MM.1S (cell line): ENCODE measurements around the gene TSPAN7.

Experiments used
- DNase-seq: peaks from one replicate; pipeline ENCODE4 v3.0.0-alpha.2; 2015
- H2AFZ ChIP-seq: fragments of 300-600 bp; sonication (generic); 2 replicates; pipeline ENCODE4 v1.6.0; 2016; ENCODE audit warnings: antibody characterized with exemption, low read length
- H3F3A ChIP-seq: fragments of 300-600 bp; sonication (generic); 2 replicates; pipeline ENCODE4 v1.6.1; 2016; ENCODE audit warnings: mild to moderate bottlenecking, antibody characterized with exemption, low read length, moderate library complexity, mixed read lengths; ENCODE audit not compliant: insufficient read depth
- H3K27ac ChIP-seq: fragments of 300-600 bp; sonication (generic); 2 replicates; pipeline ENCODE4 v1.5.1; 2016; ENCODE audit warnings: mild to moderate bottlenecking, low read length
- H3K27me3 ChIP-seq: fragments of 300-600 bp; sonication (generic); replicated peaks from 2 replicates; pipeline ENCODE4 v1.6.0; 2016; ENCODE audit warnings: low read length; ENCODE audit not compliant: insufficient read depth
- H3K36me3 ChIP-seq: fragments of 300-600 bp; sonication (generic); replicated peaks from 2 replicates; pipeline ENCODE4 v1.6.1; 2016; ENCODE audit warnings: mild to moderate bottlenecking, low read length, mixed read lengths; ENCODE audit not compliant: insufficient read depth
- H3K4me1 ChIP-seq: fragments of 300-600 bp; sonication (generic); 2 replicates; pipeline ENCODE4 v1.6.1; 2016; ENCODE audit warnings: low read length, mixed read lengths
- H3K4me2 ChIP-seq: fragments of 300-600 bp; sonication (generic); 2 replicates; pipeline ENCODE4 v1.6.0; 2016; ENCODE audit warnings: low read depth, low read length
- H3K4me3 ChIP-seq: fragments of 300-600 bp; sonication (generic); 2 replicates; pipeline ENCODE4 v1.5.1; 2016; ENCODE audit warnings: low read length, mixed read lengths
- H3K79me2 ChIP-seq: fragments of 300-600 bp; sonication (generic); 2 replicates; pipeline ENCODE4 v1.6.1; 2016; ENCODE audit warnings: mixed run types, low read length, mixed read lengths
- H3K9ac ChIP-seq: fragments of 300-600 bp; sonication (generic); 2 replicates; pipeline ENCODE4 v1.6.1; 2016; ENCODE audit warnings: low read length, mixed read lengths
- H3K9me2 ChIP-seq: fragments of 300-600 bp; sonication (generic); replicated peaks from 2 replicates; pipeline ENCODE4 v1.6.1; 2016; ENCODE audit warnings: mild to moderate bottlenecking, low read length, mixed read lengths; ENCODE audit not compliant: insufficient read depth
- H3K9me3 ChIP-seq: fragments of 300-600 bp; sonication (generic); replicated peaks from 2 replicates; pipeline ENCODE4 v1.6.1; 2016; ENCODE audit warnings: mild to moderate bottlenecking, low read length, mixed read lengths; ENCODE audit not compliant: insufficient read depth
- H4K20me1 ChIP-seq: fragments of 300-600 bp; sonication (generic); 2 replicates; pipeline ENCODE4 v1.6.1; 2016; ENCODE audit warnings: mild to moderate bottlenecking, low read length, moderate library complexity, mixed read lengths; ENCODE audit not compliant: insufficient read depth
- EZH2 ChIP-seq: fragments of 300-600 bp; sonication (generic); optimal IDR thresholded peaks from 2 replicates; pipeline ENCODE3; 2017; ENCODE audit warnings: low read depth, mild to moderate bottlenecking, antibody characterized with exemption, low read length, mixed read lengths
- EZH2phosphoT487 ChIP-seq: fragments of 300-600 bp; sonication (generic); IDR thresholded peaks from 2 replicates; pipeline ENCODE4 v1.6.1; 2018; ENCODE audit warnings: antibody characterized with exemption, low read length
- TF ChIP-seq, protein P1 (sequence below): fragments of 300-600 bp; sonication (generic); IDR thresholded peaks from 2 replicates; pipeline ENCODE4 v1.5.1; 2016; ENCODE audit warnings: antibody characterized with exemption, low read length, mixed read lengths

Gene TSPAN7

DNA sequence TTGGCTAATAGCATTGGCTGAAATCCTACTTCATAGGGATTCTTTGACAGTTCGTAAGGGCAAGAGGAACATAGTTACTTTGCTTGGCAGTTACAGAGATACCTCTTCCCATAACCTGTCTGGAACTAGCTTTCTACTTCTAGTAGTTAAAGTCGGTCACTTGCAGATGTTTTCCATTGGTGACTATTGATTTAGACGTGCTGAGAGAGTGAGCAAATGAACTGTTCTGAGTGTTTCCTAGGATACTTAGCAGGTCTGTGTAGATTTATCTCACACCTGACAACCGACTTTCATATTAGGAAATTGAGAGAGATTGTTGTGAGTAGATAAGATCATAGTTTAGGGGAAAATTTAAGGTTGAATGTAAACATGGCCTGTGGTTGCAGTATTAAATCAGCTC, 116.8 kb downstream of the TSPAN7 start:
- no peaks in the 10 kb centered on the region for H3K9me3 ChIP-seq
- no peaks in the 10 kb centered on the region for H3K9me2 ChIP-seq
- TF ChIP-seq EZH2 (no peak), EZH2phosphoT487 (no peak)
- TF ChIP-seq, protein P1, sequence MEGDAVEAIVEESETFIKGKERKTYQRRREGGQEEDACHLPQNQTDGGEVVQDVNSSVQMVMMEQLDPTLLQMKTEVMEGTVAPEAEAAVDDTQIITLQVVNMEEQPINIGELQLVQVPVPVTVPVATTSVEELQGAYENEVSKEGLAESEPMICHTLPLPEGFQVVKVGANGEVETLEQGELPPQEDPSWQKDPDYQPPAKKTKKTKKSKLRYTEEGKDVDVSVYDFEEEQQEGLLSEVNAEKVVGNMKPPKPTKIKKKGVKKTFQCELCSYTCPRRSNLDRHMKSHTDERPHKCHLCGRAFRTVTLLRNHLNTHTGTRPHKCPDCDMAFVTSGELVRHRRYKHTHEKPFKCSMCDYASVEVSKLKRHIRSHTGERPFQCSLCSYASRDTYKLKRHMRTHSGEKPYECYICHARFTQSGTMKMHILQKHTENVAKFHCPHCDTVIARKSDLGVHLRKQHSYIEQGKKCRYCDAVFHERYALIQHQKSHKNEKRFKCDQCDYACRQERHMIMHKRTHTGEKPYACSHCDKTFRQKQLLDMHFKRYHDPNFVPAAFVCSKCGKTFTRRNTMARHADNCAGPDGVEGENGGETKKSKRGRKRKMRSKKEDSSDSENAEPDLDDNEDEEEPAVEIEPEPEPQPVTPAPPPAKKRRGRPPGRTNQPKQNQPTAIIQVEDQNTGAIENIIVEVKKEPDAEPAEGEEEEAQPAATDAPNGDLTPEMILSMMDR = no peak
- H3K27me3 ChIP-seq = no peaks in the 10 kb centered on the region
- no peaks in the 10 kb centered on the region for H3K36me3 ChIP-seq
- no peaks in the 10 kb centered on the region for H3F3A ChIP-seq
- H3K27ac ChIP-seq = no peak overlapping the region
- no peak overlapping the region for H2AFZ ChIP-seq
- H3K79me2 ChIP-seq = no peaks in the 10 kb centered on the region
- H4K20me1 ChIP-seq = no peaks in the 10 kb centered on the region
- no peak overlapping the region for H3K9ac ChIP-seq
- H3K4me3 ChIP-seq = no peak overlapping the region
- no peak for DNase-seq
- H3K4me1 ChIP-seq = no peaks in the 10 kb centered on the region
- no peak overlapping the region for H3K4me2 ChIP-seq

DNA sequence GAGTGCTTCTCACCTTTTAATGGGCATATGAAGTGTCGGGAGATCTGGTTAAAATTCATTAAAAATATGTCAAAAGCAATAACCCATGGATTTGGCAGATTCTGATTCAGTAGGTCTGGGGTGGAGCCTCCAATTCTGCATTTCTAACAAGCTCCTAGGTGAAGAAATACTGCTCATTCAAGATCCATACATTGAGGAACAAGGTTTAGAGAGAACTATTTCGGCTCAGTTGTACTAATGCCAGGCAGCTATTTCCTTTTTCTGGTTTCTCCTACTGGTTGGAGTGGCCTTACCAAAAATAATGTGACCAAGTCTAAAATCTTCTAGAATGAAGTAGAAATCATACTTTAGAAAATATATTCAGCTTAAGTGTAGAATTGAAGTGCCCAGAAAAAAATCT, 117.5 kb downstream of the TSPAN7 start:
- Histone ChIP-seq H3K79me2 (no peaks in the 10 kb centered on the region), H3K4me2 (no peak overlapping the region), H3F3A (no peaks in the 10 kb centered on the region), H4K20me1 (no peaks in the 10 kb centered on the region), H3K4me3 (no peak overlapping the region), H3K27me3 (no peaks in the 10 kb centered on the region), H3K9ac (no peak overlapping the region), H3K9me3 (no peaks in the 10 kb centered on the region), H3K36me3 (no peaks in the 10 kb centered on the region), H3K4me1 (no peaks in the 10 kb centered on the region), H3K27ac (no peak overlapping the region), H3K9me2 (no peaks in the 10 kb centered on the region), H2AFZ (no peak overlapping the region)
- TF ChIP-seq EZH2phosphoT487 (no peak), EZH2 (no peak)
- TF ChIP-seq, protein P1 = no peak
- no peak for DNase-seq

DNA sequence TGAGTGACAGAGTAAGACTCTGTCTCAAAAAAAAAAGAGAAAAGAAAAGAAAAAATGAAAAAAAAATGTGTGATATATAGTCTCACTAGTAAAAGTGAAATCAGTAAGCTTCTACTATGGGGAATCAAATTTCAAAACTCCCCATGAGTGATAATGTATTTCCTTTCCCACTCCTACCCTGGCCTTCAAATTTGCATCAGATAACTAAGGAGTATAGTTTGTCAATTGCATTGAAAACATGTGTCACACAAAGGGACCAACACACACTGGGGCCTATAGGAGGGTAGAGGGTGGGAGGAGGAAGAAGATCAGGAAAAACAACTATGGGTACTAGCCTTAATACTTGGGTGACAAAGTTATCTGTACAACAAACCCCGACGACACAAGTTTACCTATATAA, 118.4 kb downstream of the TSPAN7 start:
- Histone ChIP-seq H3K4me3 (no peak overlapping the region), H3F3A (no peaks in the 10 kb centered on the region), H2AFZ (no peak overlapping the region), H3K9ac (no peak overlapping the region), H3K9me2 (no peaks in the 10 kb centered on the region), H4K20me1 (no peaks in the 10 kb centered on the region), H3K4me1 (no peaks in the 10 kb centered on the region), H3K79me2 (no peaks in the 10 kb centered on the region), H3K9me3 (no peaks in the 10 kb centered on the region), H3K27ac (no peak overlapping the region), H3K27me3 (no peaks in the 10 kb centered on the region), H3K36me3 (no peaks in the 10 kb centered on the region), H3K4me2 (no peak overlapping the region)
- DNase-seq = no peak
- TF ChIP-seq EZH2 (no peak), EZH2phosphoT487 (no peak)
- TF ChIP-seq, protein P1 = no peak
